ENCODE results near the gene MAP3K13. TPM values are rescaled to one million over a fixed set of nuclear protein-coding genes. Genes with fewer than 3 reads are reported as not detected.

MAP3K13 gene
- total RNA-seq (2021) (9.1 to 9.8 TPM (median 9.5 TPM) in 3 replicates), Bru-seq, nascent RNA (percentile 36 among the genes with signal in this experiment)
- long read RNA-seq, experiment 1, transcript MAP3K13-212 (3 exons, 1,681 nt) = major isoform, 53 of 55 reads
- long read RNA-seq, experiment 1, partial matches to known transcripts = 0 of 55 reads
- long read RNA-seq, experiment 1, other reads (novel, unspliced or antisense) = 1 of 55 reads
- long read RNA-seq, experiment 2, transcript MAP3K13-207 (2 exons, 388 nt) = major isoform, 6 of 13 reads
- long read RNA-seq, experiment 2, partial matches to known transcripts = 0 of 13 reads
- long read RNA-seq, experiment 2, other reads (novel, unspliced or antisense) = 3 of 13 reads
- long read RNA-seq, experiment 3, transcript MAP3K13-212 (3 exons, 1,681 nt) = major isoform, 26 of 28 reads
- long read RNA-seq, experiment 3, partial matches to known transcripts = 0 of 28 reads
- long read RNA-seq, experiment 3, other reads (novel, unspliced or antisense) = 2 of 28 reads

DNA sequence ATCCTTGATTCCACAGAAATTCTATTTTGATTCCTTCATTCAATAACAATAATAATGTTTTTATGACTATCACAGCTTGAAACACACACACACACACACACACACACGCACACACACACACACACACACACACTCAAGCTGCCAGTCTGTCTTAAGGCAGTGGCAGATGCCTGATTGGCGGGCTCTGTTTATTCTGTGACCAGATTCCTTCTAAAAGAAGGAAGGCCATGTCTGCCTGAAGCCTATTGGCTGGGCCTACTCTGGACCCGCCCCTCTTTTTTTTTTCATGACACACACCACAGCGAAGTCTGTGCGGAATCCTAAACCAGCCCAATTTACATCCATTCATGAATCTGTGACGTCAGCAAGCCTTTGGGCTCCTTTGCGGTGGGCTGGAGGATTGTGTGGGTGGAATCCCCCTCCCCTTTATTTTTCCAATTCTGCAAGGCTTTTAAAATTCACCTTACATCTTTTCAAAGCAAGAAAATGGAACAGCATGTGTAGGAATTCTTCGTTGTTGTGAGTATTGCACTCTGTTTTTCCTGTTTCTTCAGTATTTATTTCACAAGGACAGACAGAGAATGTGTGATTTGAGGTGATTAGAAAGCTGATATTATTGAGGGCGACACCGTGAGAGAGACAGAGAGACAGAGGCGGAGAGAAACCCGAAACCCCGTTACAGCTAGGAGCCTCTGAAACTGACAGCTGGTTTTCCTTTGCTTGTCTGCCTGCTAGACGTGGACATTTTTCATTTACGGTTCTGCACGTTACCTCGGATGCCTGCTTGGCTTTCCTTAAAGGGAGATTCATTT lies at the start of gene MAP3K13:
TSS of gene MAP3K13 (plus strand) at position 287 of the 812 bp plus-strand sequence. CDS start 65,446 bp downstream, outside the sequence.
- H3K9me3 Mint-ChIP-seq = no peaks in the 10 kb centered on the region
- ATAC-seq (peak; percentile 100), DNase-seq (ENCODE audit: low spot score) (peak; percentile 62)
- H3K36me3 Mint-ChIP-seq = no peaks in the 10 kb centered on the region
- peak within 1 kb of the TSS; percentile 87 for H3K4me3 Mint-ChIP-seq
- ChIA-PET POLR2A (interaction anchor here (0.7 kb wide), 1 partner anchor 223 kb away, joined by 3 read pairs; the partner anchor contains the start of gene SENP2), CTCF (interaction anchor here (0.6 to 1.4 kb wide), 2 partner anchors 10 to 196 kb away, joined by 3 read pairs; no protein-coding TSS in a partner anchor)
- H3K4me1 Mint-ChIP-seq = peaks cover 4% of the 10 kb centered on the region; the same call in 1 of the 2 replicates
- no peak within 1 kb of the TSS; the same call in 1 of the 2 replicates for H3K27ac Mint-ChIP-seq
- TF ChIP-seq E2F5 (CRISPR knock-in tag; IDR thresholded peaks at IDR 0.05) (no peak), PREB (CRISPR knock-in tag; IDR thresholded peaks at IDR 0.05; ENCODE audit: borderline replicate concordance) (no peak), ZNF138 (CRISPR knock-in tag; conservative IDR thresholded peaks at IDR 0.05) (no peak), ZNF232 (CRISPR knock-in tag; IDR thresholded peaks at IDR 0.05) (no peak), ERG (CRISPR knock-in tag; IDR thresholded peaks at IDR 0.05) (no peak), ZNF396 (CRISPR knock-in tag; IDR thresholded peaks at IDR 0.05; ENCODE audit: borderline replicate concordance) (no peak)
- TF ChIP-seq, protein P1, sequence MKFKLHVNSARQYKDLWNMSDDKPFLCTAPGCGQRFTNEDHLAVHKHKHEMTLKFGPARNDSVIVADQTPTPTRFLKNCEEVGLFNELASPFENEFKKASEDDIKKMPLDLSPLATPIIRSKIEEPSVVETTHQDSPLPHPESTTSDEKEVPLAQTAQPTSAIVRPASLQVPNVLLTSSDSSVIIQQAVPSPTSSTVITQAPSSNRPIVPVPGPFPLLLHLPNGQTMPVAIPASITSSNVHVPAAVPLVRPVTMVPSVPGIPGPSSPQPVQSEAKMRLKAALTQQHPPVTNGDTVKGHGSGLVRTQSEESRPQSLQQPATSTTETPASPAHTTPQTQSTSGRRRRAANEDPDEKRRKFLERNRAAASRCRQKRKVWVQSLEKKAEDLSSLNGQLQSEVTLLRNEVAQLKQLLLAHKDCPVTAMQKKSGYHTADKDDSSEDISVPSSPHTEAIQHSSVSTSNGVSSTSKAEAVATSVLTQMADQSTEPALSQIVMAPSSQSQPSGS (CRISPR knock-in tag; IDR thresholded peaks at IDR 0.05; ENCODE audit: borderline replicate concordance, low read depth) = no peak
- TF ChIP-seq, protein P2, sequence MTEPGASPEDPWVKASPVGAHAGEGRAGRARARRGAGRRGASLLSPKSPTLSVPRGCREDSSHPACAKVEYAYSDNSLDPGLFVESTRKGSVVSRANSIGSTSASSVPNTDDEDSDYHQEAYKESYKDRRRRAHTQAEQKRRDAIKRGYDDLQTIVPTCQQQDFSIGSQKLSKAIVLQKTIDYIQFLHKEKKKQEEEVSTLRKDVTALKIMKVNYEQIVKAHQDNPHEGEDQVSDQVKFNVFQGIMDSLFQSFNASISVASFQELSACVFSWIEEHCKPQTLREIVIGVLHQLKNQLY (CRISPR knock-in tag; IDR thresholded peaks at IDR 0.05) = no peak
- H3K27me3 Mint-ChIP-seq (ENCODE audit: low read depth) = peaks cover 67% of the 10 kb centered on the region

DNA sequence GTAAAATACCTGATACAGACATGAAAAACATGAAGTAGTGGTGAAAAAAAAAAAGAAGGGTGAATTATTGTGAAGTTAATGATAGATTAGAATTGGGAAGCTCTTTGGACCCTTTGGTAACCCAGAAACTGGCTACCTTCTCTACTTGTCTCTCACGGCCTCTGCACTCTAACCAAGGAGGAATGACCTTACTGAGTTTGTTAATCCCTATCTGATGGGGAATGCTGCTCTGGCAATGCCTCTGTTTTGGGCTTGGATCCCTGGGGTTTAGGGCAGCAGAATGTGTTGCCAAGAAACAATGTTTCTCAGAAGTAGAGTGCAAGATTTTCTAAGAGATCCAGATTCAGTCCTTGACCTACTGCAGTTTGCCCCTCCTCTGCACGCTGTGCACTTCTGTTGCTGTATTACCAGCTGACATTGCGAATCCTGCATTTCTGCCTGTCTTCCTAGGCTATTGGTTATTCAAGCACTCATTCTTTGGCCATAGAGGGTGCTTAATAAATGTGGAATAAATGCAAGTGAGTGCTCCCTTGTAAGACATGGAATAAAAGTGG lies 49.2 kb upstream of the MAP3K13 start:
- peaks cover 16% of the 10 kb centered on the region for H3K36me3 Mint-ChIP-seq
- CTCF ChIA-PET = no interaction called here
- no peak for ATAC-seq
- POLR2A ChIA-PET = no interaction called here
- H3K27me3 Mint-ChIP-seq (ENCODE audit: low read depth) = no peaks in the 10 kb centered on the region
- peaks cover 21% of the 10 kb centered on the region for H3K9me3 Mint-ChIP-seq
- no peak overlapping the region for H3K4me3 Mint-ChIP-seq
- H3K27ac Mint-ChIP-seq = no peak overlapping the region
- no peaks in the 10 kb centered on the region; the same call in 1 of the 2 replicates for H3K4me1 Mint-ChIP-seq
- DNase-seq (ENCODE audit: low spot score) = no peak
- TF ChIP-seq ZNF281 (CRISPR knock-in tag; IDR thresholded peaks at IDR 0.05) = no peak
- TF ChIP-seq, protein P3, sequence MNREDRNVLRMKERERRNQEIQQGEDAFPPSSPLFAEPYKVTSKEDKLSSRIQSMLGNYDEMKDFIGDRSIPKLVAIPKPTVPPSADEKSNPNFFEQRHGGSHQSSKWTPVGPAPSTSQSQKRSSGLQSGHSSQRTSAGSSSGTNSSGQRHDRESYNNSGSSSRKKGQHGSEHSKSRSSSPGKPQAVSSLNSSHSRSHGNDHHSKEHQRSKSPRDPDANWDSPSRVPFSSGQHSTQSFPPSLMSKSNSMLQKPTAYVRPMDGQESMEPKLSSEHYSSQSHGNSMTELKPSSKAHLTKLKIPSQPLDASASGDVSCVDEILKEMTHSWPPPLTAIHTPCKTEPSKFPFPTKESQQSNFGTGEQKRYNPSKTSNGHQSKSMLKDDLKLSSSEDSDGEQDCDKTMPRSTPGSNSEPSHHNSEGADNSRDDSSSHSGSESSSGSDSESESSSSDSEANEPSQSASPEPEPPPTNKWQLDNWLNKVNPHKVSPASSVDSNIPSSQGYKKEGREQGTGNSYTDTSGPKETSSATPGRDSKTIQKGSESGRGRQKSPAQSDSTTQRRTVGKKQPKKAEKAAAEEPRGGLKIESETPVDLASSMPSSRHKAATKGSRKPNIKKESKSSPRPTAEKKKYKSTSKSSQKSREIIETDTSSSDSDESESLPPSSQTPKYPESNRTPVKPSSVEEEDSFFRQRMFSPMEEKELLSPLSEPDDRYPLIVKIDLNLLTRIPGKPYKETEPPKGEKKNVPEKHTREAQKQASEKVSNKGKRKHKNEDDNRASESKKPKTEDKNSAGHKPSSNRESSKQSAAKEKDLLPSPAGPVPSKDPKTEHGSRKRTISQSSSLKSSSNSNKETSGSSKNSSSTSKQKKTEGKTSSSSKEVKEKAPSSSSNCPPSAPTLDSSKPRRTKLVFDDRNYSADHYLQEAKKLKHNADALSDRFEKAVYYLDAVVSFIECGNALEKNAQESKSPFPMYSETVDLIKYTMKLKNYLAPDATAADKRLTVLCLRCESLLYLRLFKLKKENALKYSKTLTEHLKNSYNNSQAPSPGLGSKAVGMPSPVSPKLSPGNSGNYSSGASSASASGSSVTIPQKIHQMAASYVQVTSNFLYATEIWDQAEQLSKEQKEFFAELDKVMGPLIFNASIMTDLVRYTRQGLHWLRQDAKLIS (CRISPR knock-in tag; IDR thresholded peaks at IDR 0.05; ENCODE audit: borderline replicate concordance) = no peak
- no peak for TF ChIP-seq JUN (CRISPR knock-in tag; IDR thresholded peaks at IDR 0.05)
- no peak for TF ChIP-seq ZNF121 (CRISPR knock-in tag; IDR thresholded peaks at IDR 0.05)
- no peak for TF ChIP-seq ZSCAN18 (CRISPR knock-in tag; IDR thresholded peaks at IDR 0.05)

All from WTC11 (cell line).